Neural cell (in vitro differentiated cells): Measurements from ENCODE around the gene LSAMP.

ENCODE experiments used
- CTCF ChIP-seq: fragments of 450-650 bp; IDR thresholded peaks from 2 replicates; pipeline ENCODE4 v1.5.1; 2014; ENCODE audit warnings: antibody characterized with exemption, mild to moderate bottlenecking, moderate library complexity; ENCODE audit not compliant: poor library complexity, severe bottlenecking
- MXI1 ChIP-seq: fragments of 450-650 bp; conservative IDR thresholded peaks from 2 replicates; pipeline ENCODE4 v1.6.1; 2014; ENCODE audit warnings: antibody characterized with exemption, mild to moderate bottlenecking; ENCODE audit not compliant: poor library complexity, severe bottlenecking
- POLR2AphosphoS5 ChIP-seq: IDR thresholded peaks from 2 replicates; pipeline ENCODE4 v1.6.1; 2012

DNA sequence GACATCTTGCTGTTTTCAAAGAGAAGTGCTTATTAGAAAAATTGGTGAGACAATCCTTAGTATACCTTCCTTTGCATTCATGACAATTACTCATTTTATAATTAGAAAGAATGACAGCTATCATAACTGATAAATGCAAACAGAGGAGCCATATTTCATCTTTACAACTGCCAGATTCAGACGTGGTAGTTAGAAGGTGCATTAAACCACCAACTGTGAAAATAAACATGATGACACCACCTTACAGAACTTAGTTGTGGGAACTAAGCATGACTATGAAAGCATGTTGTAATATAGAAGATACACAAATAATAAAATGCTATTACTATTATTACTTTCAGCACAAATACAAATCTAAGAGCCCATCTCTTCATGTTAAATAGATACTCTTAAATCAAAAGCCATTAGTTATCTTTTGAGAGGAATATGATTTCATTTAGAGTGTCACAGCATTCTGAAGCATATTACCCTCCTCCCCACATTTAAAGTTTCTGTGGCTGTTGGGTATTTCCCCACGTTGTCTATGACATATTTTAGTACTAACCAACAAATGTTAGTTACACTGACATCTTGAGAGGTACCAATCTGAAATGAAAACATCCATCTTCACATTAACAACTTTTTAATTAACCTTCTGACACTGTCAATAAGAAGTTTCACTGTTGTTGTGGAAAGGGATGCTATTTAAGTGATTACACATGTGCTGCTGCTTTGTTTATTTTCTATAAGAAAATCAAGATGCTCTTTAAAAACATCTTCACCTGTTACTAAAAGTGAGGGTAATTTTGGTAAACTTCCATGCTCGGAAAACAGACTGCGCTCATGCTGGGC lies 163.8 kb downstream of the LSAMP start:
- TF ChIP-seq CTCF = no peak
- TF ChIP-seq MXI1 = no peak
- TF ChIP-seq POLR2AphosphoS5 = no peak
